Progenitor cell of endocrine pancreas (in vitro differentiated cells): ENCODE results near the gene GNG4. TPM values are rescaled to one million over a fixed set of nuclear protein-coding genes. Genes with fewer than 3 reads are reported as not detected.

Source experiments
- DNase-seq: peaks from one replicate; pipeline ENCODE4 v3.0.0; 2021; ENCODE audit warnings: low spot score; ENCODE audit not compliant: unreplicated experiment
- H3K27ac Mint-ChIP-seq: 2 replicates; pipeline ENCODE4 v1.8.0; 2021; ENCODE audit warnings: mild to moderate bottlenecking, moderate library complexity, mixed read lengths
- H3K27me3 Mint-ChIP-seq: 2 replicates; pipeline ENCODE4 v1.8.0; 2021; ENCODE audit warnings: mixed read lengths
- H3K36me3 Mint-ChIP-seq: 2 replicates; pipeline ENCODE4 v1.8.0; 2022; ENCODE audit warnings: mixed read lengths; ENCODE audit not compliant: insufficient read depth
- H3K4me1 Mint-ChIP-seq: 2 replicates; pipeline ENCODE4 v1.8.0; 2021; ENCODE audit warnings: low read depth, mixed read lengths
- H3K4me3 Mint-ChIP-seq: 2 replicates; pipeline ENCODE4 v1.8.0; 2021; ENCODE audit warnings: low read depth, mild to moderate bottlenecking, moderate library complexity, mixed read lengths
- H3K9me3 Mint-ChIP-seq: 2 replicates; pipeline ENCODE4 v1.8.0; 2021; ENCODE audit warnings: low read depth, mixed read lengths
- CTCF ChIP-seq: fragments of 200-600 bp; sonication (generic); IDR thresholded peaks from one replicate; pipeline ENCODE4 v1.5.0; 2021; ENCODE audit warnings: antibody characterized with exemption, mild to moderate bottlenecking; ENCODE audit not compliant: unreplicated experiment
- total RNA-seq: library from RNA; stranded (reverse); gene quantifications from 2 replicates; pipeline ENCODE4 v1.2.1, GENCODE V29; 2021

The GNG4 gene
- total RNA-seq, 1 donor from 2014 or later = 26.7 TPM

GRCh38 chr1:235612761-235613160 lies 36.8 kb downstream of the GNG4 start:
- peaks cover 3% of the 10 kb centered on the region for H3K4me1 Mint-ChIP-seq
- no peaks in the 10 kb centered on the region for H3K36me3 Mint-ChIP-seq
- no peak overlapping the region for H3K4me3 Mint-ChIP-seq
- no peaks in the 10 kb centered on the region for H3K27me3 Mint-ChIP-seq
- no peak for TF ChIP-seq CTCF
- H3K27ac Mint-ChIP-seq = no peak overlapping the region
- H3K9me3 Mint-ChIP-seq = no peaks in the 10 kb centered on the region
- no peak for DNase-seq

GRCh38 chr1:235610157-235610556 lies 39.4 kb downstream of the GNG4 start:
- no peak overlapping the region for H3K27ac Mint-ChIP-seq
- H3K36me3 Mint-ChIP-seq = no peaks in the 10 kb centered on the region
- H3K4me3 Mint-ChIP-seq = no peak overlapping the region
- H3K9me3 Mint-ChIP-seq = no peaks in the 10 kb centered on the region
- no peak for TF ChIP-seq CTCF
- H3K4me1 Mint-ChIP-seq = peaks cover 3% of the 10 kb centered on the region
- DNase-seq = no peak
- H3K27me3 Mint-ChIP-seq = no peaks in the 10 kb centered on the region

GRCh38 chr1:235608278-235608677 lies 41.3 kb downstream of the GNG4 start:
- no peaks in the 10 kb centered on the region for H3K36me3 Mint-ChIP-seq
- H3K4me3 Mint-ChIP-seq = no peak overlapping the region
- no peaks in the 10 kb centered on the region for H3K27me3 Mint-ChIP-seq
- H3K4me1 Mint-ChIP-seq = no peaks in the 10 kb centered on the region
- no peak for DNase-seq
- no peak for TF ChIP-seq CTCF
- no peaks in the 10 kb centered on the region for H3K9me3 Mint-ChIP-seq
- no peak overlapping the region for H3K27ac Mint-ChIP-seq

- no peak for TF ChIP-seq CTCF
- no peaks in the 10 kb centered on the region for H3K4me1 Mint-ChIP-seq
- H3K36me3 Mint-ChIP-seq = no peaks in the 10 kb centered on the region
- no peaks in the 10 kb centered on the region for H3K27me3 Mint-ChIP-seq
- H3K9me3 Mint-ChIP-seq = no peaks in the 10 kb centered on the region
- H3K27ac Mint-ChIP-seq = no peak overlapping the region
- no peak for DNase-seq
- no peak overlapping the region for H3K4me3 Mint-ChIP-seq
Measured at GRCh38 chr1:235607284-235607683, 42.3 kb downstream of the GNG4 start.

GRCh38 chr1:235601104-235601503 lies 48.5 kb downstream of the GNG4 start:
- Mint-ChIP-seq H3K27ac (no peak overlapping the region), H3K4me3 (no peak overlapping the region), H3K4me1 (no peaks in the 10 kb centered on the region), H3K9me3 (no peaks in the 10 kb centered on the region), H3K36me3 (no peaks in the 10 kb centered on the region), H3K27me3 (no peaks in the 10 kb centered on the region)
- DNase-seq = no peak
- TF ChIP-seq CTCF = peak; percentile 55
